GM12865 (cell line): ENCODE measurements around the gene SEPTIN1.

ENCODE experiments used
- DNase-seq: peaks from one replicate; pipeline ENCODE4 v3.0.0; 2010; ENCODE audit warnings: low read depth
- H3K4me3 ChIP-seq: 2 replicates; pipeline ENCODE4 v1.5.1; 2011; ENCODE audit warnings: mild to moderate bottlenecking, low read depth, low read length, control low read depth
- CTCF ChIP-seq: IDR thresholded peaks from 2 replicates; pipeline ENCODE4 v1.5.1; 2011; ENCODE audit warnings: low read length, control low read depth, low read depth, inconsistent platforms; ENCODE audit not compliant: insufficient read depth; ENCODE audit errors: missing control alignments

The SEPTIN1 gene

GRCh38 chr16:30359871-30360170, 22.5 kb downstream of the SEPTIN1 start:
- DNase-seq, result no peak
- TF ChIP-seq CTCF, result no peak
- no peak overlapping the region for H3K4me3 ChIP-seq

- TF ChIP-seq CTCF, result no peak
- H3K4me3 ChIP-seq, result no peak overlapping the region
- DNase-seq, result no peak
These were observed 23.1 kb downstream of the SEPTIN1 start for GRCh38 chr16:30358990-30359870.

- DNase-seq, result no peak
- TF ChIP-seq CTCF, result no peak
These were observed 23.8 kb downstream of the SEPTIN1 start for GRCh38 chr16:30358577-30358936.

GRCh38 chr16:30357715-30358576, 24.4 kb downstream of the SEPTIN1 start:
- H3K4me3 ChIP-seq, result no peak overlapping the region
- no peak for DNase-seq
- TF ChIP-seq CTCF, result no peak

More at GRCh38 chr16:30358577-30358936, 23.8 kb downstream of the SEPTIN1 start:
- H3K4me3 ChIP-seq, result no peak overlapping the region

- TF ChIP-seq CTCF, result no peak
- no peak overlapping the region for H3K4me3 ChIP-seq
- no peak for DNase-seq
These were observed 25.2 kb downstream of the SEPTIN1 start for GRCh38 chr16:30357085-30357714.

GRCh38 chr16:30356401-30357084, 25.8 kb downstream of the SEPTIN1 start:
- peak overlapping the region; percentile 96 for H3K4me3 ChIP-seq
- TF ChIP-seq CTCF, result no peak
- no peak for DNase-seq
